ENCODE measurements around the gene KRT73.

Gene KRT73

DNA sequence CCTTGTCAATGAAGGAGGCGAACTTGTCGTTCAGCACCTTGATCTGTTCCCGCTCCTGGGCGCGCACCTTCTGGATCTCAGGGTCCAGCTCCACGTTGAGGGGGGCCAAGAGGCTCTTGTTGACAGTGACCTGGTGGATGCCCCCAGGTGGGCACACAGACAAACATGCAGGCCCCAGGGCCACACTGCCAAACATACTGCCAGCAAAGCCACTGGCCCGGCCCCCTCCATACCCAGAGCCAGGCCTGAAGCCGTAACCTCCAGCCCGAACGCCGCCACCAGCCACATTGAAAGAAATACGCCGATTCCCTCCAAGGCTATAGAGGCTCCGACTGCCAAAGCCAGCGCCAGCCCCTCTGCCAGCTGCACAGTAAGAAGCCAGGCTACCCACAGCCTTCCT lies 45.1 kb downstream of the KRT73 start:
- H3K4me3 ChIP-seq (ENCODE audit: low read depth, low read length), result no peak overlapping the region
- POLR2A ChIA-PET, result no interaction called here
- no peak for TF ChIP-seq CTCF (IDR thresholded peaks at IDR 0.05; ENCODE audit: insufficient read depth, low read length, missing control alignments)
- CTCF ChIA-PET, result interaction anchor here (0.7 to 23.1 kb wide), 5 partner anchors 9 to 306 kb away, joined by 3 to 951 read pairs (median 13); no protein-coding TSS in a partner anchor
- no peak for DNase-seq (ENCODE audit: low read depth, low spot score)

DNA sequence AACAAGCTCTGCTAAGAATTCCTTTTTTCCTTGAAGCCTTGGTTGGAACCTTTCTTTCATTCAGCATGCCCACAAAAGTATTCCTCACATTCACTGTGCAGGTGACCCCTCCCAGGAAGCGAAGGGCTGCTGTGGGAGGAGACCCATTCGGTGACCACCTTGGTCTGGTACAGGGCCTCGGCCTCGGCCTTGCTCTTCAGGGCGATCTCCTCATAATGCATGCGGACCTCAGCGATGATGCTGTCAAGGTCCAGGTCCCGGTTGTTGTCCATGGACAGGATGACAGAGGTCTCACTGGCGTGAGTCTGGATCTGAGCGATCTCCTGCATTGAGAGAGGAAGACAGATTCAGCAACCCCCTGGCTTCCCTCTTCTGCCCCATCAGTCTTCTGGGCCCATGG lies 47.8 kb downstream of the KRT73 start:
- CTCF ChIA-PET, result interaction anchor here (1.3 to 10.2 kb wide), 3 partner anchors 12 to 295 kb away, joined by 3 to 79 read pairs (median 4); no protein-coding TSS in a partner anchor
- POLR2A ChIA-PET, result no interaction called here

DNA sequence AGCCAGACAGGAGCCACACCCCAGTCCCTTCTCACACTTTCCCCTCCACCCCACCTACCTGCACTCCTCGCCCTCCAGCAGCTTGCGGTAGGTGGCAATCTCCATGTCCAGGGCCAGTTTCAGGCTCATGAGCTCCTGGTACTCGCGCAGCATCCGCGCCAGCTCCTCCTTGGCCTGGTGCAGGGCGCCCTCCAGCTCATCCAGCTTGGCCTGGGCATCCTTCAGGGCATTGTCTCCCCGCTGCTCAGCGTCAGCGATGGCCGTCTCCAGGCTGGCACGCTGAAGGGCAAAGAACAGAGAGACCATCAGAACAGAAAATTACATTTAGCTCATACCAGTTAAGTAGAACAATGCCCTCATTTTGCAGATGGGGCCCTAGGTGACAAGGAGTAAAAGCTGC lies 50.2 kb downstream of the KRT73 start:
- POLR2A ChIA-PET, result no interaction called here

More for the DNA sequence above, 47.8 kb downstream of the KRT73 start:
- no peak overlapping the region for H3K4me3 ChIP-seq (ENCODE audit: low read depth, low read length)
- DNase-seq (ENCODE audit: low read depth, low spot score), result no peak
- TF ChIP-seq CTCF (IDR thresholded peaks at IDR 0.05; ENCODE audit: insufficient read depth, low read length, missing control alignments), result no peak

GRCh38 chr12:52566847-52567291 lies 51.5 kb downstream of the KRT73 start:
- POLR2A ChIA-PET, result no interaction called here
- TF ChIP-seq CTCF (IDR thresholded peaks at IDR 0.05; ENCODE audit: insufficient read depth, low read length, missing control alignments), result no peak
- DNase-seq (ENCODE audit: low read depth, low spot score), result no peak
- no peak overlapping the region for H3K4me3 ChIP-seq (ENCODE audit: low read depth, low read length)
- CTCF ChIA-PET, result interaction anchor here (1.2 to 10.2 kb wide), 3 partner anchors 15 to 194 kb away, joined by 3 to 79 read pairs (median 5); no protein-coding TSS in a partner anchor

More for the DNA sequence above, 50.2 kb downstream of the KRT73 start:
- H3K4me3 ChIP-seq (ENCODE audit: low read depth, low read length), result no peak overlapping the region
- CTCF ChIA-PET, result interaction anchor here (10.2 kb wide), 1 partner anchor 14 kb away, joined by 79 read pairs; no protein-coding TSS in a partner anchor
- no peak for DNase-seq (ENCODE audit: low read depth, low spot score)
- no peak for TF ChIP-seq CTCF (IDR thresholded peaks at IDR 0.05; ENCODE audit: insufficient read depth, low read length, missing control alignments)

DNA sequence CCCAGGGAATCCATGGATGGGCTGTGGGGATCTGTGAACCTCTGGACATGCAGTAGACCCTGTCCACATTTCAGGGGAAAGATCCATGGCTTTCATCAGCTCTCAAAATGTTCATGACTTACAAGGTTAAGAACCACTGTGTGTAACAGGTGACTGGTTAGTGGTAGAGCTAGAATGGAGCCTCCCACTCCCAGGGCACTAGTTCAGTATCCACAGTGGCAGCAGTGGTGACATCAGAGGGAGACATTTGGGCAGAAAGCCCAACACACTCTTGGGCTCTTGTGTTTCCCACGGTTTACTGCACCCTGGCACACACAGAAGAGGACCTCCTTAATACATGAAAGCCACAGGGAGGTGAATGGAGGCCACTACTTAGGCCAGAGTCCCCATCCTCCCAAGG lies 53.8 kb downstream of the KRT73 start:
- no peak for TF ChIP-seq CTCF (IDR thresholded peaks at IDR 0.05; ENCODE audit: insufficient read depth, low read length, missing control alignments)
- ChIA-PET POLR2A (no interaction called here), CTCF (no interaction called here)
- DNase-seq (ENCODE audit: low read depth, low spot score), result no peak
- no peak overlapping the region for H3K4me3 ChIP-seq (ENCODE audit: low read depth, low read length)

- POLR2A ChIA-PET, result no interaction called here
- CTCF ChIA-PET, result interaction anchor here (1.7 kb wide), 1 partner anchor 21 kb away, joined by 6 read pairs; no protein-coding TSS in a partner anchor
- peak; percentile 12 for TF ChIP-seq CTCF (IDR thresholded peaks at IDR 0.05; ENCODE audit: insufficient read depth, low read length, missing control alignments)
- no peak for DNase-seq (ENCODE audit: low read depth, low spot score)
- H3K4me3 ChIP-seq (ENCODE audit: low read depth, low read length), result no peak overlapping the region
These were observed 56.4 kb downstream of the KRT73 start for GRCh38 chr12:52561880-52562449.

All from AG04449 (cell line).